ENCODE data around the gene HMGN1. TPM values are rescaled to one million over a fixed set of nuclear protein-coding genes. Genes with fewer than 3 reads are reported as not detected.
"Not testable (repeated sequence)": the region's sequence is repeated elsewhere in the genome, so short reads cannot be mapped to it uniquely, and the experiment has no call there.

HMGN1 gene, protein sequence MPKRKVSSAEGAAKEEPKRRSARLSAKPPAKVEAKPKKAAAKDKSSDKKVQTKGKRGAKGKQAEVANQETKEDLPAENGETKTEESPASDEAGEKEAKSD
- 88.7 TPM for total RNA-seq
- long read RNA-seq, full-length matches to known transcripts, result 63 of 115 reads
- long read RNA-seq, partial matches to known transcripts, result 14 of 115 reads
- long read RNA-seq, other reads (novel, unspliced or antisense), result 38 of 115 reads

- DNase-seq (ENCODE audit: low spot score), result peak; percentile 92
- intact Hi-C loops (cut with DNase I), result loop anchor here (1.0 to 2.0 kb wide), 2 partner anchors 32 to 34 kb away; a partner anchor contains a TSS
Observed at GRCh38 chr21:39348355-39349210, at the start of gene HMGN1. Gene HMGN1, minus strand, starts transcription at chr21:39349088. Its CDS starts 171 bp downstream, at chr21:39348917.

DNA sequence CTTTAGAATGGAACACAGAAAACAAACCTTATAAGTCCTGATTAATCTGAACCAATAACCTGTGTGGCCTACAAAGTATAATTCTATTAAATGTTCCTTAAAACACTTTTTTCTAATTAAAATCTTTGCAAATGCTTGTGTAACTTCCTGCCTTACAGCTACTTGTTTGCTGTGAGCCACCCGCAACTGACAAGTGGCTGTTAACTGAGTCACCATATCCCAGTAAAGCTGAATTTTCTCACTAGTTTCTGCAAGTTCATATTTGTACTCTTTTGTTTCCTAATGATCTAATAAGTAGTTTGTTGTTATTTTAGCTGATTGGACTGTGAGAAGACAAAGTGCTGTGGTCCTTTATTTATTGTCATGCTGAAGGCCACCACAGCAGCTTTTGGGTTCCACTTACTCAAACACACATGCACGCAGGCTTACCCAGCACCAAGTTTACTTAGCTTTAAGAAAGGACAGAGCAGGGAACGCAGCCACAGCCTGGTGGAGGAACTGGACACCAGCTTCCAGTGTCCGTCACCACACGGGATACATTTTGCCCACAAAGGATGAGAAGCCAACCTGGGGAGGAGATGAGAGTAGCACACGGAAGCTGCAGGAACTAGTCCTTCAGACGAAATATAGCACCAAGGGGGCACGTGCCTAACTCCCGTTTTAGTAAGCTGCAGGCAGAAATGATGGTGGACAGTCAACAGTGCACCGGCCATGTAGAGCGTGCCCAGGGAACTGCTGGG is 48.9 kb upstream of the HMGN1 start:
- intact Hi-C loops (cut with DNase I), result no loop called here
- DNase-seq (ENCODE audit: low spot score), result no peak

- no peak for DNase-seq (ENCODE audit: low spot score)
- intact Hi-C loops (cut with DNase I), result no loop called here
Observed at GRCh38 chr21:39392981-39393380, 44.1 kb upstream of the HMGN1 start.

- DNase-seq (ENCODE audit: low spot score), result no peak
- intact Hi-C loops (cut with DNase I), result loop anchor here (2.0 kb wide), 1 partner anchor 53 kb away; no protein-coding TSS in a partner anchor
Observed at GRCh38 chr21:39390212-39390765, 41.4 kb upstream of the HMGN1 start.

- DNase-seq (ENCODE audit: low spot score), result no peak
- intact Hi-C loops (cut with DNase I), result loop anchor here (1.0 to 10.0 kb wide), 2 partner anchors 75 to 204 kb away; partner anchors contain the start of genes BRWD1 and PSMG1
Observed at GRCh38 chr21:39388811-39389155, 39.9 kb upstream of the HMGN1 start.

DNA sequence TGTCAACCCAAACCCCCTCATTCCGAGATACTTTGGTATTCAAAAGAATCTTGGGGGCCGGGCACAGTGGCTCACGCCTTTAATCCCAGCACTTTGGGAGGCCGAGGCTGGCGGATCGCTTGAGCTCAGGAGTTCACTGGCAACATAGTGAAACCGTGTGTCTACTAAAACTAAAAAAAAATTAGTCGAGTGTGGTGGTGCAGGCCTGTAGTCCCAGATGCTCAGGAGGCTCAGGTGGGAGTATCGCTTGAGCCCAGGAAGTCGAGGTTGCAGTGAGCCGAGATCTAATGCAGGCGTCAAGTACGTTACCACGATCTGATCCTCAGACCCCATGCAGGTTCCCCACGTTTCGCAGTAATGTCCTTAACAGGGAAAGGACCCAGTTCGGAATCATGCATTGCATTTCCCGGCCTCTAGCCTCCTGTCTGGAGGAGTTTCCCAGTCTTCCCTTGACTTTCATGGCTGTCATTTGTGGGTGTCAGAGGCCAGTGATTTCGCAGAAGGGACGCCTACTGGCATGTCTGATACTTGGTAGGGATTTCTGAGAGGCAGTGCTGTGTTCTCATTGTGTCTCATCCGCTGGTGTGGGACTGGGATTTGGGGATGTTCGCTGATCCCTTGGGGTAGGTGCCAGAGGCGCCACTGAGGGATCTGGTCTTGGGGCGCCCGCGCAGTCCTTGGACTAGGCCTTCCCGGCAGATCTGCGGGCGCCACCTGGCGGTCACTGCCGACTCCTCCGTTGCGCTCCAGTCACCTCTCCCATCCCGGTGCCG is 39.3 kb upstream of the HMGN1 start:
- intact Hi-C loops (cut with DNase I), result loop anchor here (1.0 to 10.0 kb wide), 2 partner anchors 75 to 203 kb away; partner anchors contain the start of genes BRWD1 and PSMG1
- peak; percentile 96 for DNase-seq (ENCODE audit: low spot score)

- intact Hi-C loops (cut with DNase I), result loop anchor here (1.0 to 10.0 kb wide), 2 partner anchors 74 to 203 kb away; partner anchors contain the start of genes BRWD1 and PSMG1
- peak; percentile 96 for DNase-seq (ENCODE audit: low spot score)
Observed at GRCh38 chr21:39387461-39388037, 38.7 kb upstream of the HMGN1 start.

- no peak for DNase-seq (ENCODE audit: low spot score)
- intact Hi-C loops (cut with DNase I), result loop anchor here (10.0 kb wide), 1 partner anchor 202 kb away; the partner anchor contains the start of gene PSMG1
Observed at GRCh38 chr21:39386899-39387298, 38.0 kb upstream of the HMGN1 start.

DNA sequence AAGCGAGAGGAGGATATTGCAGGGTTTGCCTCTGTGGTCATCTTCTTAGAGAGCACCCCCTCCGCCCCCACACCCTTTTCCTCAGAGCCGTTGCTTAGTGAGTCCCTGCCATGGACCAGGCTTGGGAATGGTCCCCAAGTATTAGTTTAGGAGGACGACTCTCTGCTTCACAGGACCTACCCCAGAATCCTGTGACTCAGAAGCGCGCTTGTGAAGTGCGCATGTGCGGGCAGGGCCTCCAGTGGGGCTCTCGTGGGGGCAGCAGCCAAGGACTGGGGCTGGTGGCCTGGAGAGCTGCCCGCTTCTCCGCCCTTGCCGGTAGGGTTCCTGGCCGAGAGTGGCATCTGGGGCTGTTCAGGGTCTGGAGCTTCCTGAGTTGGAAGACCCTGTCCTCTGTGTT is 37.3 kb upstream of the HMGN1 start:
- intact Hi-C loops (cut with DNase I), result loop anchor here (10.0 kb wide), 1 partner anchor 201 kb away; the partner anchor contains the start of gene PSMG1
- no peak for DNase-seq (ENCODE audit: low spot score)

DNA sequence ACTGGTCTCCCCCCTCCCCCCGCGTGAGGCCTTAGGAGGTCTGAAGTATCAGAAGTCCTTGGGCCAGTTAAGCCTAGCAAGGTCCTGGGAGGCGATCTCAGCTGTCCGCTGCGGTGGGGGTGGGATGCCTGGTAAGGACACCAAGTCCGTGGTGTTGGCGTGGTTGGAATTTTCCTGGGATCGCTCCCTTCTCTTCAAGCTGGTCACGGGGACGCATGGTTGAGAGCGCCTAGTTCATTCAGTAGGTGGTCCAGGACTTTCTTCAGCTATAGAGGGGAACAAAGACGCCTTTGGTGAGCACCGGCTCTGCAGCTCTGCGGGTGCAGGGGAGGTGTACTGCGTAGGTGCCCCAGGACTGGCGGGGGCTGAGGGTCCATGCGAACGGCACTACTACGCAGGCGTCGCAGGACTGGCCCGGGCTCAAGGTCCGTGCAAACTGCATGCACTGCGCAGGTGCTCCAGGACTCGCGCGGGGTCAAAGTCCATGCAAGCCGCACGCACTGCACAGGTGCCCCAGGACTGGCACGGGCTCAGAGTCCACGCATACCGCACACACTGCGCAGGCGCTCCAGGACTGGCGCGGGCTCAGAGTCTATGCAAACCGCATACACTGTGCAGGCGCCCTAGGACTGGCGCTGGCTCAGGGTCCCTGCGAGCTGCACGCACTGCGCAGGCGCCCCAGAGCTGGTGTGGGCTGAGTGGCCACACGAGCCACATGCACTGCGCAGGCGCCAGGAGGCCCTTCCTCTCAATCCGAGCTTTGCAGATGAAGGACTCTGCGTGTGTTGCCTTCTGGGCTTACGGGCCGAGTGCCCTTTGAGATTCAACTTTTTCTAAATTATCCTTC is 36.6 kb upstream of the HMGN1 start:
- intact Hi-C loops (cut with DNase I), result loop anchor here (10.0 kb wide), 1 partner anchor 201 kb away; the partner anchor contains the start of gene PSMG1
- DNase-seq (ENCODE audit: low spot score), result peak; percentile 87

GRCh38 chr21:39384674-39385298 is 35.9 kb upstream of the HMGN1 start:
- intact Hi-C loops (cut with DNase I), result loop anchor here (10.0 kb wide), 1 partner anchor 200 kb away; the partner anchor contains the start of gene PSMG1
- no peak for DNase-seq (ENCODE audit: low spot score)

GRCh38 chr21:39382096-39382495 is 33.2 kb upstream of the HMGN1 start:
- intact Hi-C loops (cut with DNase I), result loop anchor here (10.0 kb wide), 1 partner anchor 197 kb away; the partner anchor contains the start of gene PSMG1
- not testable (repeated sequence) for DNase-seq (ENCODE audit: low spot score)

- intact Hi-C loops (cut with DNase I), result loop anchor here (2.0 to 10.0 kb wide), 2 partner anchors 68 to 196 kb away; partner anchors contain the start of genes BRWD1 and PSMG1
- DNase-seq (ENCODE audit: low spot score), result no peak
Observed at GRCh38 chr21:39381009-39381408, 32.1 kb upstream of the HMGN1 start.

DNA sequence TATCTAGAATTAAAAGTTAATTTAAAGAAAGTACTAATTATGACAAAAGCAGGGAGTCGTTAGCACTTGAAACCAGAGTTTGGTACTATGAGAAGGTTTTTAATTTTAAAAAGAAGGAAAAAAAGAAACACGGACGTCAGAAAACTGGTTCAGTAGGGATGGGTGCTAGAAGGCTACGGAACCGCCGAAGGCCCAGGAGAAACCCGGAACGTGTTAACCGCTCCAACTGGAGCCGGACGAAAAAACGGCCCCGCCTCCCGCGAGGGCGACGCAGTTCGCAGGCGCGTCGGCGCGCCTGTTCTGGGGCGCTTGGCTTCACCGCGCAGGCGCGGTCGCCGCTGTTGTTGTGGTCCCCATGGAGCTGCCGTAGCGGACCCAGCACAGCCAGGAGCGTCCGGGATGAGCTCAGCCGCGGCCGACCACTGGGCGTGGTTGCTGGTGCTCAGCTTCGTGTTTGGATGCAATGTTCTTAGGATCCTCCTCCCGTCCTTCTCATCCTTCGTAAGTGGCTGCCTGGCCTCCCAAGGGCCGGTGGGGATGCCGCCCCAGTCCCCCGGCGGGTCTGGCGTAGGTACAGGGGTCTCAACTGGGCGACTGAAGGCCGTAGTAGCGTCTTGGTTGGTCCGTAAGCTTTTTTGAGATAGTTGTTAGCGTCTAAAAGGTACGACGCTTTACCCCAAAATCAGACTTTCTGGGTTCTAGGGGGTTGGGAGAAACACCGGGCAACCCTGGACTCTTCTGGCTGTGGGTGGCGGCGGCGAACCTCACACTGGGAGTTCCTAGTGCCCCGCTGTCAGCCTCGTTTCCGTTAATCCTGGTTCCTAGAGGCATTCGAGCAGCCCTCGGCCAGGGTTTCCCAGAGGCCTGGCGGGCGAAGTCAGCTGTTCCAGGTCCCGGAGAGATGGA is 31.4 kb upstream of the HMGN1 start:
- DNase-seq (ENCODE audit: low spot score), result peak; percentile 98
- intact Hi-C loops (cut with DNase I), result loop anchor here (1.0 to 10.0 kb wide), 3 partner anchors 31 to 195 kb away; partner anchors contain the start of genes BRWD1, HMGN1 and PSMG1

DNA sequence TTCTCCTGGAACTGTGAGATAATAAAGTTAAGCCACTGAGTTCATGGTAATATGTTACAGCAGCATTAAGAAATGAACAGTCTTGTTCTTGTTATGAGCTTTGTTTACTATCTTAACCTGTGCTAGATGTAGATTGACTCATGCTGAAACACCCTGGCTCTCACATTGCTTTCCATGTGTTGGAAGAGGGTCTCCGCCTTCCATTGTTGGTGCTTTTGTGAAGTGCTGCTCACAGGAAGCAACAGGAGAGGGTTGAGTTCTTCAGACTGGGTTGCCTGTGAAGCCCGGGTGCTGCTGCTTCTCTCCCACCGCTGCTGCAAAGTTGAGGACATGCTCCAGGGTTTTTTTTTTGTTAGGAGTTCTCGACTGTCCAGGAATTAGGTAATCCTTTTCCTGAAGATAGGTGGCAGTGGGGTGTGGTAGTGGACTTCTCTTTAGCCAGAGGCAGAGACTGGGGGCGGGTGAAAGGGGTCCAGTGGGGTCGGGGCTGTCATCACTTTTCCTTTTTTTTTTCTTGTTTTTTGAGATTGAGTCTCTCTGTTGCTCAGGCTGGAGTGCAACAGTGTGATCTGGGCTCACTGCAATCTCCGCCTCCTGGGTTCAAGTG is 28.7 kb upstream of the HMGN1 start:
- intact Hi-C loops (cut with DNase I), result no loop called here
- no peak for DNase-seq (ENCODE audit: low spot score)

Data from cardiac septum (tissue), 1 donor.